Loucy (cell line): ENCODE results near the gene GNS.
A peak's percentile ranks its signal among the peaks of the same experiment; 100 is the strongest.

Experiments used
- H2AFZ ChIP-seq: fragments of 200-600 bp; sonication (generic); 2 replicates; pipeline ENCODE4 v1.6.0; 2016; ENCODE audit warnings: antibody characterized with exemption, mild to moderate bottlenecking, low read length, moderate library complexity
- H3F3A ChIP-seq: fragments of 200-600 bp; 2 replicates; pipeline ENCODE4 v1.6.0; 2016; ENCODE audit warnings: antibody characterized with exemption, low read depth, mild to moderate bottlenecking
- H3K27me3 ChIP-seq: fragments of 200-600 bp; sonication (generic); 2 replicates; pipeline ENCODE4 v1.6.1; 2014; ENCODE audit warnings: low read length, mild to moderate bottlenecking; ENCODE audit not compliant: insufficient read depth, poor library complexity, severe bottlenecking
- H3K36me3 ChIP-seq: fragments of 200-600 bp; sonication (generic); 2 replicates; pipeline ENCODE4 v1.6.1; 2016; ENCODE audit warnings: low read length; ENCODE audit not compliant: insufficient read depth
- H3K4me1 ChIP-seq: fragments of 200-600 bp; sonication (generic); 2 replicates; pipeline ENCODE4 v1.5.1; 2014; ENCODE audit warnings: low read length, mild to moderate bottlenecking; ENCODE audit not compliant: insufficient read depth, poor library complexity, severe bottlenecking
- H3K4me2 ChIP-seq: fragments of 200-600 bp; sonication (generic); 2 replicates; pipeline ENCODE4 v1.6.0; 2014; ENCODE audit warnings: antibody characterized with exemption, low read length, low read depth, mild to moderate bottlenecking; ENCODE audit not compliant: poor library complexity, severe bottlenecking
- H3K4me3 ChIP-seq: fragments of 200-600 bp; sonication (generic); 2 replicates; pipeline ENCODE4 v1.5.1; 2014; ENCODE audit warnings: low read length, mild to moderate bottlenecking, mixed read lengths; ENCODE audit not compliant: poor library complexity, severe bottlenecking
- H3K79me2 ChIP-seq: fragments of 200-600 bp; sonication (generic); 2 replicates; pipeline ENCODE4 v1.6.1; 2014; ENCODE audit warnings: low read length; ENCODE audit not compliant: insufficient read depth
- H3K9ac ChIP-seq: fragments of 200-600 bp; sonication (generic); 2 replicates; pipeline ENCODE4 v1.6.0; 2014; ENCODE audit warnings: mild to moderate bottlenecking, low read depth, low read length, moderate library complexity; ENCODE audit not compliant: poor library complexity, severe bottlenecking
- H3K9me2 ChIP-seq: fragments of 200-600 bp; sonication (generic); replicated peaks from 2 replicates; pipeline ENCODE4 v1.6.1; 2016; ENCODE audit warnings: low read depth, low read length, mixed read lengths
- H3K9me3 ChIP-seq: fragments of 200-600 bp; sonication (generic); 2 replicates; pipeline ENCODE4 v1.6.1; 2014; ENCODE audit warnings: mild to moderate bottlenecking, antibody characterized with exemption, low read length, low read depth; ENCODE audit not compliant: insufficient read depth
- H4K20me1 ChIP-seq: fragments of 200-600 bp; sonication (generic); 2 replicates; pipeline ENCODE4 v1.6.0; 2014; ENCODE audit warnings: antibody characterized with exemption, low read length, mild to moderate bottlenecking; ENCODE audit not compliant: insufficient read depth, poor library complexity, severe bottlenecking
- EZH2phosphoT487 ChIP-seq: fragments of 200-600 bp; IDR thresholded peaks from 2 replicates; pipeline ENCODE4 v1.6.1; 2018; ENCODE audit warnings: antibody characterized with exemption, mild to moderate bottlenecking, moderate library complexity, borderline replicate concordance
- TF ChIP-seq, protein P1 (sequence below): fragments of 200-600 bp; sonication (generic); conservative IDR thresholded peaks from 2 replicates; pipeline ENCODE4 v1.5.1; 2014; ENCODE audit warnings: mild to moderate bottlenecking, antibody characterized with exemption, low read length

GNS gene

DNA sequence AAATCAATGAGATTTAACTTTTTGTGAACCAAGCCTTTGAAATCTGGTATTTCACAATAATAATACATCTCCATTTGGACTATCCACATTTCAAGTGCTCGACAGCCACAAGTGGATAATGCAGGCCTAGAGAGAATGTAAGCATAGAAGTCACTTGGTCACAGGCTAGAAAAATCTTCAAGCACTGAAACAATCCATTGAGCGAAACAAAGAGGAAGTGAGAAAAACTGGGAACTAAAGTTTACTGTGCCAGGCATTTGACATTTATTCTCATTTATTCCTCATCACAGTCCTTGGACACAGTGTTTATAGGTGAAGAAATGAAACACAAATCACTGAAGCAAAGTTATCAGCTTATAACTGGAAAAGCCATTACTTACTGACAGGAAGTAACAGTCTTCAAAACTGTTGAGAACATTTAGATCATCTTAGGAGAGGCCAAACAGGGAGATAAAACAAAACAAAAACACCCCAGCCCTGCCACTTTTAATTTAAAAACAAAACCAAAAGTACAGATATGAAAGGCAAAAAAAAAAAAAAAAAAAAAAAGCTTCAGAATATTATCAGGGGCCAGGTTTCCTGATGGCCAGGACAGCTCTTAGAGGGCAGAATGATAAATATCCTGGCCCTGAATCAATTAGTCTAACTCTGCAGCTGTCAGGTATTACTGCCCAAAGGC, 29.2 kb downstream of the GNS start:
- H3K9me3 ChIP-seq: no peaks in the 10 kb centered on the region
- no peaks in the 10 kb centered on the region for H4K20me1 ChIP-seq
- TF ChIP-seq, protein P1, sequence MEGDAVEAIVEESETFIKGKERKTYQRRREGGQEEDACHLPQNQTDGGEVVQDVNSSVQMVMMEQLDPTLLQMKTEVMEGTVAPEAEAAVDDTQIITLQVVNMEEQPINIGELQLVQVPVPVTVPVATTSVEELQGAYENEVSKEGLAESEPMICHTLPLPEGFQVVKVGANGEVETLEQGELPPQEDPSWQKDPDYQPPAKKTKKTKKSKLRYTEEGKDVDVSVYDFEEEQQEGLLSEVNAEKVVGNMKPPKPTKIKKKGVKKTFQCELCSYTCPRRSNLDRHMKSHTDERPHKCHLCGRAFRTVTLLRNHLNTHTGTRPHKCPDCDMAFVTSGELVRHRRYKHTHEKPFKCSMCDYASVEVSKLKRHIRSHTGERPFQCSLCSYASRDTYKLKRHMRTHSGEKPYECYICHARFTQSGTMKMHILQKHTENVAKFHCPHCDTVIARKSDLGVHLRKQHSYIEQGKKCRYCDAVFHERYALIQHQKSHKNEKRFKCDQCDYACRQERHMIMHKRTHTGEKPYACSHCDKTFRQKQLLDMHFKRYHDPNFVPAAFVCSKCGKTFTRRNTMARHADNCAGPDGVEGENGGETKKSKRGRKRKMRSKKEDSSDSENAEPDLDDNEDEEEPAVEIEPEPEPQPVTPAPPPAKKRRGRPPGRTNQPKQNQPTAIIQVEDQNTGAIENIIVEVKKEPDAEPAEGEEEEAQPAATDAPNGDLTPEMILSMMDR: no peak
- TF ChIP-seq EZH2phosphoT487: no peak
- peaks cover 17% of the 10 kb centered on the region for H3K4me1 ChIP-seq
- H3K4me2 ChIP-seq: peak overlapping the region; percentile 37
- no peaks in the 10 kb centered on the region for H3K79me2 ChIP-seq
- H3K9me2 ChIP-seq: no peaks in the 10 kb centered on the region
- no peaks in the 10 kb centered on the region for H3K27me3 ChIP-seq
- no peaks in the 10 kb centered on the region; the same call in 1 of the 2 replicates for H3F3A ChIP-seq
- peaks cover 9% of the 10 kb centered on the region; the same call in 1 of the 2 replicates for H3K36me3 ChIP-seq
- peak overlapping the region; percentile 5 for H3K4me3 ChIP-seq
- peak overlapping the region; percentile 20 for H3K9ac ChIP-seq
- no peak overlapping the region for H2AFZ ChIP-seq

DNA sequence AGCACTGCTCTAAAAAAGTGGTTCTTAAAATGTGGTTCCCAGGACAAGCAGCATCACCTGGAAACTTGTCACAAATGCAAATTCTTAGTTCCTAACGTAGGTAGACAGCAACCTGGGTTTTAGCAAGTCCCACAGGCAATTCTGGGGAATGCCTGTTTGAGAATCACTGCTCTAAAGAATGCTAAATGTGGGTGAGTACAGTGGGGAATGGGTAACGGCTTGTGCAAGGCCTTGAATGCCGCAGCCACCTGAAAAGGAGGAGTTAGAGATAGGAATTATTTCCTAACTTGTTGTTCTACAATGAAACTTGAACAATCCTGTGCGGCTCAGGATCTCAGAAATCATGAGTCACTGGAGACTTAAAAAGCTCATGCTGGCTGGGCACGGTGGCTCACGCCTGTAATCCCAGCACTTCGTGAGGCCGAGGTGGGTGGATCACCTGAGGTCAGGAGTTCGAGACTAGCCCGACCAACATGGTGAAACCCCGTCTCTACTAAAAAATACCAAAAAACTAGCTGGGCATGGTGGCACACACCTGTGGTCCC, 34.9 kb downstream of the GNS start:
- H3K79me2 ChIP-seq: no peaks in the 10 kb centered on the region
- H3K4me1 ChIP-seq: peaks cover 10% of the 10 kb centered on the region
- no peaks in the 10 kb centered on the region for H3K27me3 ChIP-seq
- no peaks in the 10 kb centered on the region for H3F3A ChIP-seq
- H3K4me3 ChIP-seq: no peak overlapping the region
- peaks cover 45% of the 10 kb centered on the region; the same call in 1 of the 2 replicates for H3K36me3 ChIP-seq
- H3K9me3 ChIP-seq: no peaks in the 10 kb centered on the region
- no peak overlapping the region for H3K4me2 ChIP-seq
- H4K20me1 ChIP-seq: no peaks in the 10 kb centered on the region
- no peak overlapping the region for H3K9ac ChIP-seq
- no peaks in the 10 kb centered on the region for H3K9me2 ChIP-seq
- TF ChIP-seq, protein P1: no peak
- TF ChIP-seq EZH2phosphoT487: no peak
- H2AFZ ChIP-seq: no peak overlapping the region

DNA sequence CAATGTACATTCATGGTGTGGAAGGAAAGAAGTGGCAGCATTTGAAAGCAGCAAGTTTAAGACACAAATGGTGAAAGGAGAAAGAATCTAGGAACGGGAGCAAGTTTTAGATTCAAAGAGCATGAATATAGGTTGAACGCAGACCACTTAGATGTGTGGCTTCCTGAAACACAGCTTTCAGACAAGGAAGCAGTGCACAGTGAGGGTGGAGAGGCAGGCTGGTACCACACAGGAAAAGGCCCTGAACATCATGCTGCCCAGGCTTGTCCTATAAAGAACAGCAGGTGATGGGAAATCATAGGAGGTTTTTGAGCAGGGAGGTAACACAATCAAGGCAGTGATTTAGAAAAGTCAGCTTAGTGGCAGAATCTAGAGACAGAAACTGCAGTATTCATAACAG, 35.6 kb downstream of the GNS start:
- Histone ChIP-seq H3K79me2 (no peaks in the 10 kb centered on the region), H3F3A (no peaks in the 10 kb centered on the region), H2AFZ (no peak overlapping the region), H3K27me3 (no peaks in the 10 kb centered on the region), H4K20me1 (no peaks in the 10 kb centered on the region), H3K9me2 (no peaks in the 10 kb centered on the region), H3K4me1 (peaks cover 10% of the 10 kb centered on the region), H3K9me3 (no peaks in the 10 kb centered on the region), H3K9ac (no peak overlapping the region), H3K36me3 (peaks cover 48% of the 10 kb centered on the region; the same call in 1 of the 2 replicates), H3K4me3 (no peak overlapping the region), H3K4me2 (no peak overlapping the region)
- TF ChIP-seq, protein P1: no peak
- no peak for TF ChIP-seq EZH2phosphoT487
